Cardiac muscle cell (in vitro differentiated cells and primary cell): Measurements from ENCODE around the gene TRABD2B. TPM values are rescaled to one million over a fixed set of nuclear protein-coding genes. Genes with fewer than 3 reads are reported as not detected.

ENCODE experiments used
- DNase-seq, 2 donors: peaks; one replicate each; pipeline versions ENCODE4 v3.0.0 to v3.0.0-alpha.2; 2010 to 2017; ENCODE audit warnings: low read depth in 1 of 2, low spot score in 1 of 2
- H3K27ac ChIP-seq: fragments of 200-600 bp; sonication (generic); 2 replicates; pipeline ENCODE4 v1.5.1; 2016
- H3K27me3 ChIP-seq: fragments of 200-600 bp; sonication (generic); 2 replicates; pipeline ENCODE4 v1.6.0; 2016; ENCODE audit warnings: control low read depth
- H3K36me3 ChIP-seq: fragments of 200-600 bp; sonication (generic); 2 replicates; pipeline ENCODE4 v1.5.1; 2016; ENCODE audit warnings: control low read depth
- H3K4me1 ChIP-seq: fragments of 200-600 bp; sonication (generic); 2 replicates; pipeline ENCODE4 v1.8.1; 2017; ENCODE audit warnings: low read depth, mild to moderate bottlenecking, mixed run types
- H3K4me3 ChIP-seq: fragments of 200-600 bp; sonication (generic); 2 replicates; pipeline ENCODE4 v1.5.1; 2016; ENCODE audit warnings: mild to moderate bottlenecking
- H3K9me3 ChIP-seq: fragments of 200-600 bp; sonication (generic); 2 replicates; pipeline ENCODE4 v1.5.1; 2017; ENCODE audit warnings: low read depth, mild to moderate bottlenecking, control low read depth
- polyA plus RNA-seq: library from polyadenylated mRNA; unstranded; fragments of >200 nt; fragmentation: Nextera tagmentation; extraction: Ambion mirVana; gene quantifications from 2 replicates; pipeline ENCODE4 v1.2.1, GENCODE V29; 2016
- total RNA-seq: library from RNA; depleted of rRNA; stranded (reverse); fragments of >200 nt; gene quantifications from 2 replicates; pipeline ENCODE4 v1.2.3, GENCODE V29; 2016
- TF ChIP-seq, protein P1 (sequence below): IDR thresholded peaks from 2 replicates; pipeline ENCODE4 v1.5.1; 2012; ENCODE audit warnings: low read depth, mild to moderate bottlenecking, low read length

Gene TRABD2B
- total and polyA plus RNA-seq, 2 experiments from 2014 or later = 0.60 to 0.82 TPM

DNA sequence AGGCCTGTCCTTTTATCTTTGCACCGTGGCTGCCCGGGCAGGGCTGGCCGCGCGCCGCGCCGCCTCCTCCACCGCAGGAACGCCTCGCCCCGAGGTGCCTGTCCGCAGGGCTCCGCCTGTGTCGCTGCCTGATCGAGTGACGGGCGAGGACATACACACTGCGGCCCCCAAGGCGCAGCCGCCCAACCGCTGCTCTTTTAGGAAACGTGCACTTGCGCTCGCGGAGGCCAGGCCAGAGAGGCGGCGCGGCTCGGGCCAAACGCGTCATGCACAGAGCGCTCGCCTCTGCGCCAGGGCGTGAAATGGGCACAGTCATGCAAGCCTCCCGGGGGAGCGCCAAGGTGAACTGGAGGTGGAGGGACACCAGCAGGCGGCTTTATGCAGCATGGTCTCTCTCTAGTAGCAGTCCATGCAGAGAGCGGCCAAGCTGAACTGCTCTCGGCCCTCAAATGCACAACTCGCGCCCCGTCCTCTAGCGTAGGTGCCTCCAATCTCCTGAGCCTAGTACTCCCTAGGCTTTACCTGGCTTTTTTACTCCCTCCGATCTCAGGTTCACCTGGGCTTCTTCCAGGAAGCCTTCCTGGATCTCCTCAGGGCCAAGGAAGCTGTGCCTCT is 12.9 kb downstream of the TRABD2B start:
- H3K27me3 ChIP-seq = peaks cover 25% of the 10 kb centered on the region
- TF ChIP-seq, protein P1, sequence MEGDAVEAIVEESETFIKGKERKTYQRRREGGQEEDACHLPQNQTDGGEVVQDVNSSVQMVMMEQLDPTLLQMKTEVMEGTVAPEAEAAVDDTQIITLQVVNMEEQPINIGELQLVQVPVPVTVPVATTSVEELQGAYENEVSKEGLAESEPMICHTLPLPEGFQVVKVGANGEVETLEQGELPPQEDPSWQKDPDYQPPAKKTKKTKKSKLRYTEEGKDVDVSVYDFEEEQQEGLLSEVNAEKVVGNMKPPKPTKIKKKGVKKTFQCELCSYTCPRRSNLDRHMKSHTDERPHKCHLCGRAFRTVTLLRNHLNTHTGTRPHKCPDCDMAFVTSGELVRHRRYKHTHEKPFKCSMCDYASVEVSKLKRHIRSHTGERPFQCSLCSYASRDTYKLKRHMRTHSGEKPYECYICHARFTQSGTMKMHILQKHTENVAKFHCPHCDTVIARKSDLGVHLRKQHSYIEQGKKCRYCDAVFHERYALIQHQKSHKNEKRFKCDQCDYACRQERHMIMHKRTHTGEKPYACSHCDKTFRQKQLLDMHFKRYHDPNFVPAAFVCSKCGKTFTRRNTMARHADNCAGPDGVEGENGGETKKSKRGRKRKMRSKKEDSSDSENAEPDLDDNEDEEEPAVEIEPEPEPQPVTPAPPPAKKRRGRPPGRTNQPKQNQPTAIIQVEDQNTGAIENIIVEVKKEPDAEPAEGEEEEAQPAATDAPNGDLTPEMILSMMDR = no peak
- peaks cover 17% of the 10 kb centered on the region for H3K4me1 ChIP-seq
- H3K4me3 ChIP-seq = peak overlapping the region; percentile 18
- peak; percentile 9 to 51 for DNase-seq
- H3K27ac ChIP-seq = no peak overlapping the region
- H3K9me3 ChIP-seq = no peaks in the 10 kb centered on the region
- no peaks in the 10 kb centered on the region for H3K36me3 ChIP-seq

DNA sequence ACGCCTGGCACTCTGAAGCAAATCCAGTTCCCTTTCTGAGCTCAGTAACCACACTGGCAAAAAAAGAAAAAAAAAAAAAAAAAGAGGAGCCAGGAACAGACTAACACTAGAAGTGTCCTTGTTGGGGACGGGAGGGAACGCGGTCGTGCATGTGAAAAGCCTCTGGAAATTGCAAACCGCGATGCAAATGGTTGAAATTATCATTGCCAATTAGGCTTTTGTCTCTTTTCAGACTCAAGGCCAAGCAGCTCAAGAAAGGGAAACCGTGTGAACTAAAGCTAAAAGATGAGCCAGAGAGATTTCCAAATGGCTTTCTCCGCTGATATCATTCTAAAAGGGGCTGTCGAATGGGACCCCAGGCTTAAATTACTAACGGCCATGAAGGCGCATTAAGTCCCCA is 13.5 kb downstream of the TRABD2B start:
- Histone ChIP-seq H3K9me3 (no peaks in the 10 kb centered on the region), H3K4me3 (no peak overlapping the region), H3K4me1 (peaks cover 17% of the 10 kb centered on the region), H3K27me3 (peaks cover 24% of the 10 kb centered on the region), H3K36me3 (no peaks in the 10 kb centered on the region), H3K27ac (no peak overlapping the region)
- TF ChIP-seq, protein P1 = no peak
- no peak for DNase-seq

DNA sequence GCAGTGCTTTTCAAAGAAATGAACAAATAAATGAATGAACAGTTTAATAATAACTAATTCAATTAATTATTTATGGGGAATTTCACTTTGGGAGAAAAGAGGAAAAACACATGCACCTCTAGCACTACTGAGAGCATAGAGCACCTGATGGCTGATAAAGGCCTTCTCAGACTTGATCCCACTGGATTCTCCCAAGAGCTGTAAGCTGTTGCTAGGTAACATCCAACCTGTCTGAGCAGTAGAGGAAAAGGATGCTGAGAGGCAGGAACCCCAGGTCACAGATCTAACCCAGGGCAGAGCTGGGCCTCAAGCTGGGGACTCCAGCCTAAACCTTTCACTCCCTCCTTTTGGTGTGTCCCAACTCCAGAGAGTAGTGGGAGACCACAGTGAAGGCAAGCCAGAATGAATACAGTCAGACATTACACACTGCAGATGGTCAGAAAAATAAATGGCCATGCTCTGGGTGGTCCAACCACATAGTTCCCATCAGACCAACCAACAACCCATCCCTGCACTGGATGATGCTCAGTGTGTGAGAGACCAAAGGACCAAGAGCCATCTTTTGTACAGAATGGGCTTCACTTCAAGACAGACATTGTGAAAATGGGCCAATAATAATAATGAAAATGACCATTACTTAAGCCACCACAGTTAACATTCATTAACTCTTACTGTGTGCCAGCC is 15.4 kb downstream of the TRABD2B start:
- H3K27ac ChIP-seq = no peak overlapping the region
- TF ChIP-seq, protein P1 = no peak

DNA sequence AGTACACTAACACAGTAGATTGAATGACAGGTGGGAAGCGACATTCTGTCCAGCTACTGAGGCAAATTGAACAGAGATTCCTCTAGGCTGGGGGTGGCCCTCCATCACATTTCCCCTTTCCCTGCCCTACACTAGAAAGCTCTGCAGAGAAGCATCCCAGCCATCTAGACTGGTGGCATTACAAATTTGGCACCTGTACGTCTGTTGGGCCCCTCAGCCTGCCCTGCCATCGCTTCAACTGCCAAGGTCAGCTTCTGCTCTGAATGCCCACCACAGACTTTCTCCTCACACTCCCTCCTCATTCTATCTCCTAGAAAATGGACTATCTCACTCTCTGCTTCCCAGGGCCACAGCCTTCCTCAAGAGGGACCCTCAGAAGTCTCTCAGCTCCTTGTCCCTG is 16.7 kb downstream of the TRABD2B start:
- Histone ChIP-seq H3K9me3 (no peaks in the 10 kb centered on the region), H3K36me3 (no peaks in the 10 kb centered on the region), H3K27me3 (peaks cover 15% of the 10 kb centered on the region), H3K4me3 (no peak overlapping the region), H3K27ac (no peak overlapping the region), H3K4me1 (peaks cover 8% of the 10 kb centered on the region)
- DNase-seq = no peak
- TF ChIP-seq, protein P1 = no peak

More for the DNA sequence above, 15.4 kb downstream of the TRABD2B start:
- H3K4me3 ChIP-seq = no peak overlapping the region
- no peaks in the 10 kb centered on the region for H3K9me3 ChIP-seq
- H3K27me3 ChIP-seq = peaks cover 15% of the 10 kb centered on the region
- peaks cover 14% of the 10 kb centered on the region for H3K4me1 ChIP-seq
- no peaks in the 10 kb centered on the region for H3K36me3 ChIP-seq
- DNase-seq = no peak

DNA sequence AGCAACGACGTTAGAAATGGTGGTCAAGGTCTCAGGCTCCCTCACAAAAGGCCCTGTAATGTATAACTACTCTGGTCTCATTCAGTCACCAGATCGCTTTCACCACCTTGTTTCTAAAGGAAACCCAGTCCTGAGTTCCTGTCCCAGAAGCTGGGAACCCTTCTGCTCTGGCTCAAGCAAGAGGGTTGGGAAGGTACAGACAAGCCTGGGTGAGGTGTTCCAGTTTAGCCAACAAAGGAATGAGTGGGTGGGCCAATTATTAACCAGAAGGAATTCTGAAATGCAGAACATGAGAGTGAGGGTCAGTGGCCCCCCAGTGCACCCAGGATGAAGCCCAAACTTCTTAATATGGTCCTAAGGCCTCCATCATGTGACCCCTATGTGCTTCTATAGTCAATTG is 17.5 kb downstream of the TRABD2B start:
- DNase-seq = no peak
- peaks cover 9% of the 10 kb centered on the region for H3K27me3 ChIP-seq
- no peaks in the 10 kb centered on the region for H3K9me3 ChIP-seq
- no peaks in the 10 kb centered on the region for H3K36me3 ChIP-seq
- H3K27ac ChIP-seq = no peak overlapping the region
- H3K4me3 ChIP-seq = no peak overlapping the region
- TF ChIP-seq, protein P1 = no peak
- peaks cover 8% of the 10 kb centered on the region for H3K4me1 ChIP-seq
